LHCN-M2 (cell line): ENCODE results near the gene ELL3. TPM values are rescaled to one million over a fixed set of nuclear protein-coding genes. Genes with fewer than 3 reads are reported as not detected.
"Not testable (repeated sequence)": the region's sequence is repeated elsewhere in the genome, so short reads cannot be mapped to it uniquely, and the experiment has no call there.

ENCODE experiments used
- DNase-seq: peaks from one replicate; pipeline ENCODE4 v3.0.0-alpha.2; 2012; ENCODE audit warnings: low read depth
- total RNA-seq: library from RNA; depleted of rRNA; stranded (reverse); fragments of >200 nt; gene quantifications from 2 replicates; pipeline ENCODE4 v1.2.3, GENCODE V29; 2014; rRNA removed

Gene ELL3
- total RNA-seq, 1 experiment from 2014 or later: 1.3 TPM

GRCh38 chr15:43726306-43726705 is 50.5 kb downstream of the ELL3 start:
- not testable (repeated sequence) for DNase-seq

GRCh38 chr15:43723151-43723550 is 53.6 kb downstream of the ELL3 start:
- DNase-seq: no peak

Other genes with a start within 250 kb of the ELL3 start
- gene PPIP5K1, start 186.8 kb downstream of the ELL3 start, total RNA-seq: 6.5 and 10.2 TPM in 2 replicates
- not detected in 2 replicates for gene CKMT1B, start 182.9 kb downstream of the ELL3 start, total RNA-seq
- not detected in 2 replicates for gene STRC, start 158.2 kb downstream of the ELL3 start, total RNA-seq
- 0.29 and 0.58 TPM in 2 replicates for gene CATSPER2, start 128.1 kb downstream of the ELL3 start, total RNA-seq
- not detected in 2 replicates for gene CKMT1A, start 83.1 kb downstream of the ELL3 start, total RNA-seq
- 165 and 172 TPM in 2 replicates for gene PDIA3, start 30.5 kb downstream of the ELL3 start, total RNA-seq
- 1,349 and 2,104 TPM in 2 replicates for gene SERF2, start 15.4 kb upstream of the ELL3 start, total RNA-seq
- 0.11 TPM in 1 of 2 replicates, not detected in the other for gene SERINC4, start 23.3 kb upstream of the ELL3 start, total RNA-seq
- gene HYPK, start 23.6 kb upstream of the ELL3 start, total RNA-seq: 8.8 and 10.3 TPM in 2 replicates
- gene MFAP1, start 47.7 kb upstream of the ELL3 start, total RNA-seq: 31.0 and 36.4 TPM in 2 replicates
- 39.1 and 43.2 TPM in 2 replicates for gene WDR76, start 50.0 kb upstream of the ELL3 start, total RNA-seq